Non-pigmented ciliary epithelial cell (primary cell): ENCODE data around the gene EMC1.
"Not testable (repeated sequence)": the region's sequence is repeated elsewhere in the genome, so short reads cannot be mapped to it uniquely, and the experiment has no call there.

Source experiments
- DNase-seq: peaks from one replicate; pipeline ENCODE4 v3.0.0-alpha.2; 2010; ENCODE audit warnings: low read depth

The EMC1 gene

GRCh38 chr1:19251305-19252196, at the start of gene EMC1, which contains the start of gene MRTO4:
EMC1 (minus strand) TSS chr1:19251524; CDS start chr1:19251509, 15 bp downstream.
MRTO4 (plus strand) TSS chr1:19251805; CDS start chr1:19251836, 31 bp downstream.
- peak; percentile 32 for DNase-seq

- DNase-seq: no peak
Observed at GRCh38 chr1:19300211-19300610, 48.9 kb upstream of the EMC1 start.

- no peak for DNase-seq
Observed at GRCh38 chr1:19294638-19295037, 43.3 kb upstream of the EMC1 start.

- no peak for DNase-seq
Observed at GRCh38 chr1:19289244-19289643, 37.9 kb upstream of the EMC1 start.

- DNase-seq: not testable (repeated sequence)
Observed at GRCh38 chr1:19288324-19289241, 37.3 kb upstream of the EMC1 start, which contains the start of gene AKR7A3. AKR7A3 (minus strand) TSS chr1:19288770; CDS start chr1:19288709, 61 bp downstream.

- no peak for DNase-seq
Observed at GRCh38 chr1:19287436-19288185, 36.3 kb upstream of the EMC1 start.

- DNase-seq: not testable (repeated sequence)
Observed at GRCh38 chr1:19285807-19286206, 34.5 kb upstream of the EMC1 start.

- not testable (repeated sequence) for DNase-seq
Observed at GRCh38 chr1:19285366-19285765, 34.0 kb upstream of the EMC1 start.

GRCh38 chr1:19284881-19285280, 33.6 kb upstream of the EMC1 start:
- DNase-seq: no peak

GRCh38 chr1:19283891-19284290, 32.6 kb upstream of the EMC1 start:
- DNase-seq: no peak

GRCh38 chr1:19274636-19275035, 23.3 kb upstream of the EMC1 start:
- no peak for DNase-seq

- DNase-seq: not testable (repeated sequence)
Observed at GRCh38 chr1:19273844-19274531, 22.7 kb upstream of the EMC1 start.

- no peak for DNase-seq
Observed at GRCh38 chr1:19273106-19273843, 22.0 kb upstream of the EMC1 start.

GRCh38 chr1:19272064-19272463, 20.7 kb upstream of the EMC1 start:
- DNase-seq: no peak

- not testable (repeated sequence) for DNase-seq
Observed at GRCh38 chr1:19270343-19270730, 19.0 kb upstream of the EMC1 start.

GRCh38 chr1:19269427-19270342, 18.4 kb upstream of the EMC1 start:
- DNase-seq: not testable (repeated sequence)

- DNase-seq: no peak
Observed at GRCh38 chr1:19268445-19268844, 17.1 kb upstream of the EMC1 start.

- DNase-seq: no peak
Observed at GRCh38 chr1:19262744-19263143, 11.4 kb upstream of the EMC1 start.

- DNase-seq: no peak
Observed at GRCh38 chr1:19262047-19262446, 10.7 kb upstream of the EMC1 start.
